ENCODE results near the gene COQ5. TPM values are rescaled to one million over a fixed set of nuclear protein-coding genes. Genes with fewer than 3 reads are reported as not detected.

Gene COQ5
- polyA plus RNA-seq, 3 donors, result 9.3 to 38.9 (median 30.6) TPM

DNA sequence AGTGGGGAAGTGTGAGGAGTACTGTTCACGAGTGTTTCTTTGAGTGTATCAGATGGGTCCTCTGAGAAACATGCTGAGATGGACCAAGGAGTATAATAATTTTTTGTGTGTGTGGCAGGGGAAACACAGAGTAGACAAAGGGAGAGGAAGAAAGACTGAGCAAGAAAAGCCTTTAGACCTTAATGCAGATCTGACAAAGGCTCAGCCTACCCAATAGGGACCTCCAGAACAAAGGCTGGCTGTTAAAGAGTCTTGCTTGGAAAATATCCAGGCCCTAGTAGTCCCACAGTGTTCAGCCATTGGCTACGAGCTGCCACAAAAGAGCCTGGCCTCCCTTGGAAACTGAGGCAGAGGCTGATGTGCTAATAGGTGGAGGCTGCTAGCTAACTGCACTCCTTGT lies 13.5 kb downstream of the COQ5 start:
- no peaks in the 10 kb centered on the region for H4K20me1 ChIP-seq (ENCODE audit: insufficient read depth, low read length)
- Mint-ChIP-seq H3K9me3 (no peaks in the 10 kb centered on the region), H3K4me1 (no peaks in the 10 kb centered on the region), H3K4me3 (no peak overlapping the region), H3K36me3 (peaks cover 24 to 59% of the 10 kb centered on the region in 2 donors), H3K27me3 (ENCODE audit: low read depth in 3 of 3) (peaks cover 0 to 1% (median 0%) of the 10 kb centered on the region in 3 donors), H3K27ac (no peak overlapping the region)
- H3K9me3 ChIP-seq (replicated peaks in 1 of 2; ENCODE audit: control insufficient read depth in 1 of 2, insufficient read depth in 1 of 2, low read length in 2 of 2), result no peaks in the 10 kb centered on the region
- TF ChIP-seq, protein P1, sequence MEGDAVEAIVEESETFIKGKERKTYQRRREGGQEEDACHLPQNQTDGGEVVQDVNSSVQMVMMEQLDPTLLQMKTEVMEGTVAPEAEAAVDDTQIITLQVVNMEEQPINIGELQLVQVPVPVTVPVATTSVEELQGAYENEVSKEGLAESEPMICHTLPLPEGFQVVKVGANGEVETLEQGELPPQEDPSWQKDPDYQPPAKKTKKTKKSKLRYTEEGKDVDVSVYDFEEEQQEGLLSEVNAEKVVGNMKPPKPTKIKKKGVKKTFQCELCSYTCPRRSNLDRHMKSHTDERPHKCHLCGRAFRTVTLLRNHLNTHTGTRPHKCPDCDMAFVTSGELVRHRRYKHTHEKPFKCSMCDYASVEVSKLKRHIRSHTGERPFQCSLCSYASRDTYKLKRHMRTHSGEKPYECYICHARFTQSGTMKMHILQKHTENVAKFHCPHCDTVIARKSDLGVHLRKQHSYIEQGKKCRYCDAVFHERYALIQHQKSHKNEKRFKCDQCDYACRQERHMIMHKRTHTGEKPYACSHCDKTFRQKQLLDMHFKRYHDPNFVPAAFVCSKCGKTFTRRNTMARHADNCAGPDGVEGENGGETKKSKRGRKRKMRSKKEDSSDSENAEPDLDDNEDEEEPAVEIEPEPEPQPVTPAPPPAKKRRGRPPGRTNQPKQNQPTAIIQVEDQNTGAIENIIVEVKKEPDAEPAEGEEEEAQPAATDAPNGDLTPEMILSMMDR (IDR thresholded peaks at IDR 0.05), result no peak
- WGBS (ENCODE audit: insufficient coverage), result 96% methylated on average over 2 of the region's 2 CpGs
- peaks cover 40 to 58% of the 10 kb centered on the region in 2 donors for H3K36me3 ChIP-seq (replicated peaks in 1 of 2; ENCODE audit: control insufficient read depth in 1 of 2, insufficient read depth in 2 of 2, low read length in 2 of 2)
- intact Hi-C loops (cut with micrococcal nuclease), result no loop called here
- no peak overlapping the region for H3K4me3 ChIP-seq (replicated peaks in 1 of 3; ENCODE audit: low read depth in 2 of 3, low read length in 3 of 3)
- H2AFZ ChIP-seq (ENCODE audit: insufficient read depth, low read depth, low read length, poor library complexity, severe bottlenecking), result no peak overlapping the region
- H3K4me2 ChIP-seq (replicated peaks; ENCODE audit: extremely low read depth, low read length, poor library complexity, severe bottlenecking), result no peak overlapping the region
- H3K27me3 ChIP-seq (ENCODE audit: control insufficient read depth in 2 of 2, insufficient read depth in 2 of 2, low read length in 2 of 2), result no peaks in the 10 kb centered on the region
- H3K9ac ChIP-seq (ENCODE audit: insufficient read depth, low read length, poor library complexity, severe bottlenecking), result no peak overlapping the region
- no peak overlapping the region for H3K27ac ChIP-seq (ENCODE audit: low read depth in 1 of 2, low read length in 2 of 2)
- no peak for DNase-seq
- H3K79me2 ChIP-seq (ENCODE audit: insufficient read depth, low read length), result no peaks in the 10 kb centered on the region
- H3K4me1 ChIP-seq (ENCODE audit: control insufficient read depth in 1 of 2, insufficient read depth in 2 of 2, low read length in 2 of 2), result no peaks in the 10 kb centered on the region

- no peaks in the 10 kb centered on the region for H3K4me1 Mint-ChIP-seq
- no peak overlapping the region for H3K4me3 ChIP-seq (replicated peaks in 1 of 3; ENCODE audit: low read depth in 2 of 3, low read length in 3 of 3)
- H3K79me2 ChIP-seq (ENCODE audit: insufficient read depth, low read length), result no peaks in the 10 kb centered on the region
- WGBS (ENCODE audit: insufficient coverage), result 100% methylated on average over 2 of the region's 7 CpGs
- H3K9me3 Mint-ChIP-seq, result no peaks in the 10 kb centered on the region
- H3K36me3 Mint-ChIP-seq, result peaks cover 36 to 62% of the 10 kb centered on the region in 2 donors
- no peak for DNase-seq
- peaks cover 0 to 1% (median 0%) of the 10 kb centered on the region in 3 donors for H3K27me3 Mint-ChIP-seq (ENCODE audit: low read depth in 3 of 3)
- H3K4me2 ChIP-seq (replicated peaks; ENCODE audit: extremely low read depth, low read length, poor library complexity, severe bottlenecking), result no peak overlapping the region
- no peak overlapping the region for H2AFZ ChIP-seq (ENCODE audit: insufficient read depth, low read depth, low read length, poor library complexity, severe bottlenecking)
- no peaks in the 10 kb centered on the region for H3K4me1 ChIP-seq (ENCODE audit: control insufficient read depth in 1 of 2, insufficient read depth in 2 of 2, low read length in 2 of 2)
- H3K36me3 ChIP-seq (replicated peaks in 1 of 2; ENCODE audit: control insufficient read depth in 1 of 2, insufficient read depth in 2 of 2, low read length in 2 of 2), result peaks cover 54 to 63% of the 10 kb centered on the region in 2 donors
- H3K27ac Mint-ChIP-seq, result peak overlapping the region in 1 of 7 donors; percentile 79
- H4K20me1 ChIP-seq (ENCODE audit: insufficient read depth, low read length), result no peaks in the 10 kb centered on the region
- intact Hi-C loops (cut with micrococcal nuclease), result no loop called here
- TF ChIP-seq, protein P1 (IDR thresholded peaks at IDR 0.05), result no peak
- H3K27me3 ChIP-seq (ENCODE audit: control insufficient read depth in 2 of 2, insufficient read depth in 2 of 2, low read length in 2 of 2), result no peaks in the 10 kb centered on the region
- H3K4me3 Mint-ChIP-seq, result no peak overlapping the region
- H3K27ac ChIP-seq (ENCODE audit: low read depth in 1 of 2, low read length in 2 of 2), result no peak overlapping the region
- H3K9ac ChIP-seq (ENCODE audit: insufficient read depth, low read length, poor library complexity, severe bottlenecking), result no peak overlapping the region
- H3K9me3 ChIP-seq (replicated peaks in 1 of 2; ENCODE audit: control insufficient read depth in 1 of 2, insufficient read depth in 1 of 2, low read length in 2 of 2), result no peaks in the 10 kb centered on the region
These were observed 15.0 kb downstream of the COQ5 start for GRCh38 chr12:120514002-120514401.
